NCI-H2196 treated with DMSO at 0.1 percent for 48 hours (cell line): Measurements from ENCODE around the gene MIAT.
"Not testable (repeated sequence)": the region's sequence is repeated elsewhere in the genome, so short reads cannot be mapped to it uniquely, and the experiment has no call there.

ENCODE experiments used
- DNase-seq: peaks from one replicate; lab custom pipeline; 2025; ENCODE audit not compliant: unreplicated experiment; lab: John Stamatoyannopoulos, UW

Gene MIAT

GRCh38 chr22:26656891-26657851, at the start of gene MIAT:
MIAT (plus strand) TSS chr22:26657588.
- no peak for DNase-seq

GRCh38 chr22:26608129-26608528, 49.3 kb upstream of the MIAT start:
- no peak for DNase-seq

GRCh38 chr22:26609287-26609686, 48.1 kb upstream of the MIAT start:
- no peak for DNase-seq

- DNase-seq, result no peak
These were observed 47.1 kb upstream of the MIAT start for GRCh38 chr22:26610072-26610958.

- no peak for DNase-seq
These were observed 46.4 kb upstream of the MIAT start for GRCh38 chr22:26610996-26611395.

- no peak for DNase-seq
These were observed 44.7 kb upstream of the MIAT start for GRCh38 chr22:26612652-26613051.

- DNase-seq, result not testable (repeated sequence)
These were observed 43.6 kb upstream of the MIAT start for GRCh38 chr22:26613753-26614152.

- DNase-seq, result no peak
These were observed 43.1 kb upstream of the MIAT start for GRCh38 chr22:26614322-26614721.

GRCh38 chr22:26615149-26615548, 42.2 kb upstream of the MIAT start:
- DNase-seq, result no peak

- DNase-seq, result no peak
These were observed 41.5 kb upstream of the MIAT start for GRCh38 chr22:26615830-26616435.

GRCh38 chr22:26616650-26617049, 40.7 kb upstream of the MIAT start:
- no peak for DNase-seq

- no peak for DNase-seq
These were observed 39.9 kb upstream of the MIAT start, which contains the start of gene CRYBB1 for GRCh38 chr22:26617271-26618199. CRYBB1 (minus strand) TSS chr22:26618027; CDS start chr22:26616319, 1,708 bp downstream.

- DNase-seq, result no peak
These were observed 38.9 kb upstream of the MIAT start for GRCh38 chr22:26618455-26618854.

- DNase-seq, result no peak
These were observed 37.9 kb upstream of the MIAT start for GRCh38 chr22:26619510-26619909.

GRCh38 chr22:26620197-26620596, 37.2 kb upstream of the MIAT start:
- no peak for DNase-seq

GRCh38 chr22:26621663-26622062, 35.7 kb upstream of the MIAT start, which contains the start of gene CRYBA4:
CRYBA4 (plus strand) TSS chr22:26621963; CDS start chr22:26622597, 634 bp downstream.
- DNase-seq, result no peak

GRCh38 chr22:26623984-26624383, 33.4 kb upstream of the MIAT start:
- no peak for DNase-seq

GRCh38 chr22:26624803-26625202, 32.6 kb upstream of the MIAT start:
- no peak for DNase-seq

GRCh38 chr22:26629988-26630761, 27.2 kb upstream of the MIAT start:
- DNase-seq, result no peak
